ENCODE data around the gene COX10.
"Not testable (repeated sequence)": the region's sequence is repeated elsewhere in the genome, so short reads cannot be mapped to it uniquely, and the experiment has no call there.

Gene COX10

DNA sequence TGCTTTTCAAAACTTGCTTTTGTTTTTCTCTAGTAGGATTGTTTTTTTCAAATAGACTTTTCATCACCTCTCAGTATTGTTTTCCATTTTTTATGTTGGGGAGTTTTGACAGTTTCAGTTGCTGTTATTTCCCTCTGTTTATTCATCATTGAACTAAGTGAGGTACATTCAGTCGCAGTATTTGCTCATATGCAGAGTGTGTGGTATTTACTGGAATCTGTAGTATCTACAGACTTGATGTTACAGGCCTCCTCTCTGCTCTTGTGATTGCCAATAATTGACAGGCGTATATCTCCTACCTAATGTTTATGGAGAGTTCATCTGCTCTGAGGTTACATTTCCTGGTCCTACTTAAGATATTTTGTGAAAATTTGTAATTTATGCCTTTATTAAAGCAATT is 49.6 kb downstream of the COX10 start:
- H3K4me3 ChIP-seq (ENCODE audit: low read depth, low read length), result no peak overlapping the region

GRCh38 chr17:14119546-14119945 is 50.2 kb downstream of the COX10 start:
- H3K4me3 ChIP-seq (ENCODE audit: low read depth, low read length), result no peak overlapping the region

DNA sequence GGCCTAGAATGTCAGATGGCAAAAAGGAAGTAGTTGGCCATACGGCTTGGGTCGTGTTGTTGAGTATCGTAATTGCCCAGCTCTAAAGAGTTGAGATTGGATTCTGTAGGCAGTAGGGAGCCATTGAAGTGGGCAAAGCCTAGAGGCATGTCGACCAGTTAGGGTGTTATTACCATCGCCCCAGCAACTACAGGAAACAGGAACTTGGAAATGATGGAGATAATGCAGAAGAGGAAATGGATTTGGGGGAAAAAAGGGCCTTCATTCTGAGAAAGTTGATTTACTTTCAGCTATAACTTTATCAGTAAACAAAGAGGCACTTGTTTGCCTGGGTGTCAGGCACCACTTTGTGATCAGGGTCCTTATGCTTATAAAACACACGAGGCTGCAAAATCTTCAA is 52.6 kb downstream of the COX10 start:
- H3K4me3 ChIP-seq (ENCODE audit: low read depth, low read length), result no peak overlapping the region

DNA sequence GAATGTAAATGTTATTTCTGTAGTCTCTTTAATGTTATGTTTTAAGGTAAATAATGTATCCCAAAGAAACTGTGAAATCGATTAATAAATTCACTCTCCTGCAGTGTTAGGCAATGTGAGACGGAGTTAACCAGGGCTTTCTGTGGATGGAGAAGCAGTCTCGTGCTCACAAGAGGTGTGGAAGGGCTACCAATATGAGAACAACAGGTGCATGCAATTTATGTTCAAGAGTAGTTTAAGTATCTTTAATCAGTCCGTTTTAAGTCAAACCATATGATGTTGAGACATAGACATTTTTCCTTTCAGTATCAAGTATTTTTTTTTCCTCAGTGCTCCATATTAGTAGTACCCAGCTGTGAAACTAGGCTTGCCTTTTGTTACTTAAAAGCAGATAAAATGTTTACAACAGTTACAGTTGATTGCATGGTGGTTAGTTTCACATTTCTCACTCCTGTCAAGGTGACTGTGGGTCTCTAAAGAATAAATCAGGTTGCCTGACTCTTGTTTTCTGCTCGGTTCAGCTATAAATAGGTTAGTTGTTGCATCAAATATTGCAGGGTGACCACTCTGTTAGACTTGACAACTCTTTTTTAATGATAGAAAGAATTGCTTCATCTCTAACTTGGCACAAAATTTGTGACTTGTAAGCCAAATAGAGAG is 54.4 kb downstream of the COX10 start:
- H3K4me3 ChIP-seq (ENCODE audit: low read depth, low read length), result no peak overlapping the region

DNA sequence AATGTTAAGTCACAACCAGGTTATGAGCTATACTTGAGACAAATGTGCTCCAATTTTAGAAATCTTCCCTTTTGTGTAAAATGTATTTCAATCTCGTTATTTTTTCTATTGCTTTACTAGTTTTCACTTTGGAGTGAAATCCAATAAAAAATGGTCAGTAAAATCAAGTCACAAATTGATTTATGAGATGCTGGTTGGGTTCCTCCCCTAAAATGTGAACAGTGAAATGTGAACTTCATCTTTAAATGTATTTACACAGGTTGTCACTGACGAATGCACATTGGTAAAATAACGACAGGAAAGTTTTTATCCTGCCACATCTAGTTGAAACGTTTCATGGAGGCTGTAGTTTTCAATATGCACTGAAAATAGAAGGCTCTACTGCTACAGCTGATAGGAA is 55.5 kb downstream of the COX10 start:
- no peak overlapping the region for H3K4me3 ChIP-seq (ENCODE audit: low read depth, low read length)

GRCh38 chr17:14125518-14126137 is 56.3 kb downstream of the COX10 start:
- H3K4me3 ChIP-seq (ENCODE audit: low read depth, low read length), result no peak overlapping the region

DNA sequence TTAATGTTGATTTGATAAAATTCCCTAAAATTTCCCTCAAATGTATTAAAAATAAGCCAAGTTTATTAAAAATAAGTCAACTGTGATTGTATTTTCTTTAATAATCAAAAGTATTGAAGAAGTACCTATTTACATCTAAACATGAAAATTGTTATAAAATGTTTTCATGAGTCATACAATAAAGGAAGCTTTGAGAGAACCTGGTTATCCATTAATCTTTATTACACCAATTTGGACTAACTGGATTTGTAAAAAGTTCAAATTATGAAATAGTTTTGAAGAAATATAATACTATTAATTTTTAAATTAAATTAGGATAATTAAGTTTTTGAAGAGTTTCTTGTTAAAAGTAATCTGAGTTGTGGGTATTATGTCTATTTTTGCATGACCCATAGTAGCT is 63.8 kb downstream of the COX10 start:
- H3K4me3 ChIP-seq (ENCODE audit: low read depth, low read length), result no peak overlapping the region

DNA sequence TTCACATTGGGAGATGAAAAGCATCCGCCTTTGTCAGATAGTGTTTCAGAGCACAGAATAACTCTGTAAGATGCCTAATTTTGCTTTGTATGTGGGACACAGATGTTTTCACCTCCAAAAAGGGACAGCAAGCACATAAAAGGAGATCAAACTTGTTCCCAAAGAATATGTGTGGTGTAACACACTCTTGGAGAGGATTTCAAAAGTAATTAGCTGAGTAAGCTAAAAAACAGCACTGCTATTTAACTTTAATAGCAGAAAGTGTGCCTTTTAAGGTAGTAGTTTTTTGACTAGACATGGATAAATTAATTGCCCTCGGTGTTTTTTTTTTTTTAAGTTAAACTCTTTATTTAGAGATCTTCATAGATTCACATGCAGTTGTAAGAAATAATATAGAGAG is 65.2 kb downstream of the COX10 start:
- H3K4me3 ChIP-seq (ENCODE audit: low read depth, low read length), result no peak overlapping the region

DNA sequence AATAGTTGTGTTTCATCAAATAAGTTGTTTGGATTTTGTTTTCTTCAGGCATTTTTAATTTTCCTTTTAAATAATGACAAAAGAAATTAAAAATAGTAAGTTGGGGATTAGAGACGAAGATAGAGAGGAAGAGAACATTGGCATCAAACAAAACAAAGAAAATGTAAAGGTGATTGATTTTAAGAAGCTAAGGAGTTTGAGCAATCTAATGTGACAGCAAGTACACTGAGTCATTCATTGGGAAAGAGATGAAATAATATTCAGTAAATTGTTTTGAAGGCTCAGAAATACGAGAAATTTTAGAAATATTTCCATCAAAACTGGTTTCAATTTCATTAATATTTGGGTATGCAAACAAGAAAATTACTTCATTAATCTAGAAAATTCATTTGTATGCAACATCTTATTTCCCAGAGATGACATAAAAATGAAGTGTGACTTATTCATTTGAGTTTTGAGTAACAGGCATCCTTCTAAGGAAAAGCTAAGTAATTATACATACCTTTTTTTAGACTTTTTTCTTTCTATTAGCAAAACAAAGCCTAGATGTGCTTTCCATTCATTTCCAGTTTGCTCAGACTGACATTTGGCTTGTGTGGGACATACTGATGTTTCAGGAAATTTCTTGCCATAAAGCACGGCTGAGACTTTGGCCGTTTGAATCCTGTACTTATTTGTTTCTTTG is 66.7 kb downstream of the COX10 start:
- no peak overlapping the region for H3K4me3 ChIP-seq (ENCODE audit: low read depth, low read length)

- H3K4me3 ChIP-seq (ENCODE audit: low read depth, low read length), result no peak overlapping the region
Observed at GRCh38 chr17:14138649-14139048, 69.3 kb downstream of the COX10 start.

GRCh38 chr17:14143688-14144087 is 74.4 kb downstream of the COX10 start:
- no peak overlapping the region for H3K4me3 ChIP-seq (ENCODE audit: low read depth, low read length)

DNA sequence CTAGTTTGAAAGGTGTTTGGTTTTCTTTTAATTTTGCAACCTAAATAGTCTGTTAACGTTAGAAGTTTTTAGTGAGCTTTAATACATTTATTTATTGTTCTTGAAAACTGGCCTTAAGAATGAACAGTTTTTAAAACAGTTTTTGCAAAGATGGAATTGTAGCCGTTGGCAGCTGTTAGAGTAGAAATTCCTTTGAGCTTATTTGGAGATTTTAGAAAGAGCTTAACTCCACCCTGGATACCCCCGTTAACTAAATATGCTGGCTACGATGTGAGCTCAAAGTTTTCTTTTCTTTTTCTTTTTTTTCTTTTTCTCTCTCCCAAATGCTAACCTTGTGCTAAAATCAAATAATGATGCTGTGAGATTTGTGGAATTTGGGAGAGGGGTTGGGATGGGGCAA is 75.2 kb downstream of the COX10 start:
- no peak overlapping the region for H3K4me3 ChIP-seq (ENCODE audit: low read depth, low read length)

DNA sequence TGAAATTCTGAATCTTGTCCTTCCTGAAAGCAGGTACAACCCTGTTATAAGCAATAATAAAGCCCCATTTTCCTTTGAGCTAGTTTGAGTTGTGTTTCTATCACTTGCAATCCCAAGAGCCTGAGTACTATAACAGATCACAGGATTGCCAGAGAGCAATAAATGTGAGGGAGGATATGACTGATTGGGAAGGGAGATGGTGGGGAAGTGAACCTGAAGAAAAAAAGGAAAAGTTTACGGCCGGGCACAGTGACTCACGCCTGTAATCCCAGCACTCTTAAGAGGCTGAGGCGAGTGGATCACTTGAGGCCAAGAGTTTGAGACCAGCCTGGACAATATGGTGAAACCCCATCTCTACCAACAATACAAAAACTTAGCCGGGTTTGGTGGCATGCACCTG is 80.4 kb downstream of the COX10 start:
- H3K4me3 ChIP-seq (ENCODE audit: low read depth, low read length), result no peak overlapping the region

DNA sequence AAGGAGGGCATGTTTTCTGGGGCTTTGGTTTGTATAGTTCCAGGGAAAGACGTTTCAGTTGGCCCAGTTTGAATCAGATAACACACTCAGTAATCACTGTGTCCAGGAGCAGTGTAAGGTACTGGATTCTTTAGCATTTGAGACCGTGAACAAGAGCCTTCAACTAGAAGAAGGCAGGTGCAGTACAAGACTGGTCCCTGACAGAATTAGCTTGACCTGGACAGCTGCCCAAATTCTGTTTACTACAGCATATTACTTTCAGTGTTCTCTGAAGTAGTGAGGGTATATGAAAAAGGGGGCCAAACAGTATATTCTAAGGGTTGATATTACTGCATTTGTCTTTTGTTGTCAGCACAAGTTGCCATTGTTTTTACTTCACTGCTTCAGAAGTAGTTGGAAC is 81.3 kb downstream of the COX10 start:
- no peak overlapping the region for H3K4me3 ChIP-seq (ENCODE audit: low read depth, low read length)

DNA sequence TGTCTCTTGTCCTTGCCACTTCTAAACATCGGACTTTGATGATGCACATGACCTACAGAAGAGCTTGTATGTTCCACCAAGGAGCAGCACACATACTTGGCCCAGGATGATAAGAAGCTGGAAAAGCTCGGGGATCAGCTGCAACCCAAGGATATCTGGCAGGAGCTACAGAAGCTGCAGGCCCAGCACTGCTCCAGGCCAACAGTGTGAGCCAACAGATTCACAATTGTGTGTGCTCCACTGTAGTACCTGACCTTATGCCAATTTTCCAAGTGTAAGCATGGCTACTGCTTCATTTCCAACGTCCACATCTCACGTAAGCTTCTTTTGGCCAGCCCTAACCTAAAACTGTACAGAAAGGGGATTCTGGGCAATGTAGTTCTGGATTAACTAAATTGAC is 83.4 kb downstream of the COX10 start:
- no peak overlapping the region for H3K4me3 ChIP-seq (ENCODE audit: low read depth, low read length)

DNA sequence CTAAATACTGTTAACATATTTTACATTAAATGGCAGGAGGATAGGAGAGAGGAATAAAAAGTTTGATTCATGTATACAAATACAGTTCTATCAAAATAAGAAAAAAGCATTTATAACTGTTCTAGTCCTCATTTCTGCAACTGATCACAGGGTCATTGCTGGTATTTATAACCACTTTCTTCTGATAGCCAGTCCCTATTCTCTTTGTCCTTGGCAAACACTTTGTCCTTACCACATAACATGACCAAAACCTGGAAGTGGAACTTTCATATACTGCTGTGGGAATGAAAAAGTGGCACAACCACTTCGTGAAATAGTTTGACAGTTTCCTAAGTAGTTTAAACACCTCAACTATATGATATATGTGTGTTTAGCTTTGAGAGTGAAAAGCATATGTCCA is 84.1 kb downstream of the COX10 start:
- H3K4me3 ChIP-seq (ENCODE audit: low read depth, low read length), result no peak overlapping the region

- no peak overlapping the region for H3K4me3 ChIP-seq (ENCODE audit: low read depth, low read length)
Observed at GRCh38 chr17:14156689-14157088, 87.4 kb downstream of the COX10 start.

DNA sequence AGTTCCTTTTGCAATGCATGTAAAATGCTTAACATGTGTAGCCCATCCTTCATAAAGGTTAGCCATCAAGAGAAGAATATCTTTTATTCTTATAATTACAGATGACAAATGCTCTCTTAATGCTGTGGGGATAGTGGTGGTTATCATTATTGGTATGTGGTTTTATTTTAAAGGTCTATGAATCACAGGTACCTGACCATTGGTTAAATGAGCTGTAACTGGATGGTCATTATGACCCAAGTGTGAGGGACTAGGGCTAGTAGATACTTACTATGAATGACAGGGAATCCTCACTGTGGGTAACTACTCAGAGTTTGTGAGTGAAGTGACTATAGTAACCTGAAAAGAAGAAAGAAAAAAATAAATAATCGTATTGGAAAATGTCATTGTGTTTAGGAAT is 88.5 kb downstream of the COX10 start:
- H3K4me3 ChIP-seq (ENCODE audit: low read depth, low read length), result no peak overlapping the region

- H3K4me3 ChIP-seq (ENCODE audit: low read depth, low read length), result no peak overlapping the region
Observed at GRCh38 chr17:14158707-14159106, 89.4 kb downstream of the COX10 start.

DNA sequence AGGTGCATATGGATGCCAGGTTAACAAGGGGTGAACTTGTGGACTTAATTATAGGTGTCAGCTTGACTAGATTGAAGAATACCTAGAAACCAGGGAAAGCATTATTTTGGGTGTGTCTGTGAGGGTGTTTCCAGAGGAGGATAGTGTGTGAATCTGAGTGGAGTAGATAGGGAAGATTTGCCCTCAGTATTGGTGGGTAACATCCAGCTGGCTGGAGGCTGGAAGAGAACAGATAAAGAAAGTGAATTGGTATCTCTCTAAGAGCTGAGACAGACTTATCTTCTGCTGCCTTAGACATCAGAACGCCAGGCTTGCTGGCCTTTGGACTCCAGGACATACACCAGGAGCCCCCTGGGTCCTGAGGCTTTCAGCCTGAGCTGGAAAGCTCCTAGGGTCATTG is 92.1 kb downstream of the COX10 start:
- no peak overlapping the region for H3K4me3 ChIP-seq (ENCODE audit: low read depth, low read length)

DNA sequence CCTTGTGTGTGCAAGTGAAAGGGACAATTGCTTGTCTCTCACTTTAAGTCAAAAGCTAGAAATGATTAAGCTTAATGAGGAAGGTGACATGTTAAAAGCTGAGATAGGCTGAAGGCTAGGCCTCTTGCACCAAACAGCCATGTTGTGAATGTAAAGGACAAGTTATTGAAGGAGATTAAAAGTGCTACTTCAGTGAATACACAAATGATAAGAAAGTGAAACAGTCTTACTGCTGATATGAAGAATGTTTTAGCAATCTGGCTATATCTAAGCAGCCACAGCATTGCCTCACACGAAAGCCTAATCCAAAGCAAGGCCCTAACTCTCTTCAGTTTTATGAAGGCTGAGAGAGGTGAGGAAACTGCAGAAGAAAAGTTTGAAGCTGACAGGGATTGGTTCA is 96.3 kb downstream of the COX10 start:
- no peak overlapping the region for H3K4me3 ChIP-seq (ENCODE audit: low read depth, low read length)

GRCh38 chr17:14167831-14168230 is 98.5 kb downstream of the COX10 start:
- not testable (repeated sequence) for H3K4me3 ChIP-seq (ENCODE audit: low read depth, low read length)

GRCh38 chr17:14168582-14168981 is 99.3 kb downstream of the COX10 start:
- H3K4me3 ChIP-seq (ENCODE audit: low read depth, low read length), result no peak overlapping the region

Data from iPS-11a (cell line).